HepG2 (cell line): ENCODE results near the gene ZFX. TPM values are rescaled to one million over a fixed set of nuclear protein-coding genes. Genes with fewer than 3 reads are reported as not detected.

Source experiments
- ATAC-seq: fragments of 200-7000 bp; cut with Tn5 transposase; 3 replicates; pipeline ENCODE4 v1.9.1; 2020; ENCODE audit warnings: mild to moderate bottlenecking, moderate library complexity
- BruUV-seq: library from RNA; stranded (reverse); fragments of 400-500 nt; replicated peaks from 2 replicates; lab custom pipeline; 2021; lab: Mats Ljungman, UMichigan
- CTCF ChIA-PET: fragments of 300-600 bp; formaldehyde crosslinking; extraction: SDS; loops from one replicate; lab custom pipeline; 2021; ENCODE audit warnings: low total read pairs, inconsistent platforms, low intra/inter-chr PET ratio; lab: Yijun Ruan, JAX
- POLR2A ChIA-PET: fragments of 350-600 bp; sonication (Branson Sonifier 250); formaldehyde crosslinking; loops from one replicate; lab custom pipeline; 2020; ENCODE audit warnings: antibody characterized with exemption, inconsistent platforms; lab: Yijun Ruan, JAX
- DNase-seq: peaks from one replicate; pipeline ENCODE4 v3.0.0-alpha.2; 2015; ENCODE audit warnings: low spot score
- FAIRE-seq: peaks from 3 replicates; lab custom pipeline; 2011; peaks lifted over from hg19 to GRCh38; lab: Jason Lieb, UNC
- H2AFZ ChIP-seq: one replicate; pipeline ENCODE4 v1.6.1; 2011; ENCODE audit warnings: low read length, inconsistent platforms
- H3K27ac ChIP-seq: fragments of 300-600 bp; 3 replicates; pipeline ENCODE4 v1.8.0; 2011; ENCODE audit warnings: mixed run types, mild to moderate bottlenecking, mixed read lengths, low read length, inconsistent platforms; ENCODE audit not compliant: insufficient read depth; ENCODE audit errors: extremely low read length
- H3K27me3 ChIP-seq, 2 experiments: fragments of 200-600 bp in 1 of 2; 2 replicates in 1 of 2; 3 replicates in 1 of 2; pipeline versions ENCODE4 v1.6.0 to v1.8.0; 2011; ENCODE audit warnings: low read length in 2 of 2, mild to moderate bottlenecking in 2 of 2, moderate library complexity in 2 of 2, inconsistent platforms in 1 of 2; ENCODE audit not compliant: insufficient read depth in 2 of 2, control insufficient read depth in 1 of 2
- H3K36me3 ChIP-seq, 2 experiments: fragments of 200-600 bp in 1 of 2; replicated peaks in 1 of 2; 2 replicates in 1 of 2; 3 replicates in 1 of 2; pipeline versions ENCODE4 v1.5.1 to v1.8.0; 2011; ENCODE audit warnings: low read length in 2 of 2, inconsistent platforms in 1 of 2; ENCODE audit not compliant: insufficient read depth in 2 of 2, control insufficient read depth in 1 of 2
- H3K4me1 ChIP-seq: 2 replicates; pipeline ENCODE4 v1.5.1; 2012; ENCODE audit warnings: low read length, inconsistent platforms; ENCODE audit not compliant: insufficient read depth
- H3K4me2 ChIP-seq: 2 replicates; pipeline ENCODE4 v1.6.0; 2011; ENCODE audit warnings: low read depth, low read length, inconsistent platforms
- H3K4me3 ChIP-seq, 3 experiments: fragments of 200-600 bp in 1 of 3; sonication (generic), shearing (Covaris generic) in 1 of 3; replicated peaks in 1 of 3; 2 replicates each; pipeline ENCODE4 v1.5.1; 2011 to 2016; ENCODE audit warnings: low read length in 3 of 3, inconsistent platforms in 2 of 3, low read depth in 2 of 3, mild to moderate bottlenecking in 2 of 3, control low read depth in 1 of 3, mixed read lengths in 1 of 3; ENCODE audit not compliant: insufficient read depth in 1 of 3
- H3K79me2 ChIP-seq: one replicate; pipeline ENCODE4 v1.6.1; 2011; ENCODE audit warnings: low read length, inconsistent platforms; ENCODE audit not compliant: insufficient read depth
- H3K9ac ChIP-seq: 2 replicates; pipeline ENCODE4 v1.6.0; 2011; ENCODE audit warnings: mild to moderate bottlenecking, low read depth, low read length, inconsistent platforms; ENCODE audit not compliant: insufficient read depth
- H3K9me3 ChIP-seq: 2 replicates; pipeline ENCODE4 v1.5.1; 2012; ENCODE audit warnings: mild to moderate bottlenecking, low read length
- H4K20me1 ChIP-seq: 2 replicates; pipeline ENCODE4 v1.6.0; 2011; ENCODE audit warnings: inconsistent platforms, mild to moderate bottlenecking, low read length, moderate library complexity; ENCODE audit not compliant: insufficient read depth
- EHMT2 ChIP-seq: fragments of 200-600 bp; sonication (generic); IDR thresholded peaks from 2 replicates; pipeline ENCODE4 v1.7.0; 2017; ENCODE audit warnings: antibody characterized with exemption, low read depth, low read length, borderline replicate concordance
- RNF2 ChIP-seq: fragments of 450-650 bp; conservative IDR thresholded peaks from 2 replicates; pipeline ENCODE4 v1.6.1; 2016; ENCODE audit warnings: low read depth
- SNRNP70 ChIP-seq: fragments of 200-400 bp; formaldehyde crosslinking; IDR thresholded peaks from 2 replicates; pipeline ENCODE4 v1.6.1; 2017; ENCODE audit warnings: mild to moderate bottlenecking, low read depth, low read length, moderate library complexity
- SRSF4 ChIP-seq: fragments of 200-400 bp; formaldehyde crosslinking; IDR thresholded peaks from one replicate; pipeline ENCODE4 v1.6.1; 2018; ENCODE audit warnings: mild to moderate bottlenecking, low read depth, low read length, moderate library complexity; ENCODE audit not compliant: poor library complexity, severe bottlenecking
- SUZ12 ChIP-seq: fragments of 150-350 bp; IDR thresholded peaks from 2 replicates; pipeline ENCODE4 v1.6.1; 2014; ENCODE audit warnings: low read depth, low read length
- TGIF2 ChIP-seq: IDR thresholded peaks from 2 replicates; pipeline ENCODE4 v1.6.1; 2016; ENCODE audit warnings: control low read depth, missing compliant biosample characterization
- ZFP90 ChIP-seq: sonication (generic); formaldehyde crosslinking; IDR thresholded peaks from 2 replicates; pipeline ENCODE4 v1.8.0; 2022; ENCODE audit warnings: missing genetic modification reagents, mild to moderate bottlenecking, inconsistent platforms, borderline replicate concordance
- ZNF557 ChIP-seq: sonication (generic); formaldehyde crosslinking; IDR thresholded peaks from 2 replicates; pipeline ENCODE4 v1.4.0; 2020; ENCODE audit warnings: missing genetic modification reagents
- WGBS: methylation state at CpG from one replicate; pipeline ENCODE4 v1.1.6; 2017; ENCODE audit warnings: low lambda C conversion rate; 5-methylcytosine and 5-hydroxymethylcytosine counted together
- in situ Hi-C: cut with HindIII; loops from 2 replicates; pipeline ENCODE4 v1.10.0; 2017; ENCODE audit warnings: low pct_unique_long_range_greater_than_20kb; ENCODE audit not compliant: extremely low pct_ligation_motif_present
- intact Hi-C: fragments of 100-400 bp; cut with micrococcal nuclease; formaldehyde crosslinking; loops from one replicate; pipeline ENCODE4 v1.10.0; 2022; ENCODE audit not compliant: unreplicated experiment
- polyA plus RNA-seq, 8 experiments: library from polyadenylated mRNA; depleted of rRNA in 3 of 8; stranded (reverse) in 7 of 8; unstranded in 1 of 8; fragments of >200 nt; fragmentation: Illumina TruSeq in 4 of 8; extraction: Trizol in 4 of 8; gene quantifications; 2 replicates each; pipeline versions ENCODE4 v1.2.1 to v1.2.3, GENCODE V29; 2011 to 2016; ENCODE audit warnings: low read depth in 4 of 8, missing spikeins in 1 of 8, mixed read lengths in 1 of 8; ENCODE audit not compliant: insufficient read depth in 1 of 8
- total RNA-seq, 5 experiments: library from RNA; depleted of rRNA; stranded (reverse); fragments of >200 nt; fragmentation: Illumina TruSeq; extraction: Trizol; gene quantifications; 2 replicates each; pipeline ENCODE4 v1.2.3, GENCODE V29; 2016; ENCODE audit warnings: low read depth in 1 of 5
- TF ChIP-seq, protein P1 (sequence below): sonication (generic); formaldehyde crosslinking; IDR thresholded peaks from 2 replicates; pipeline ENCODE4 v1.5.1; 2020; ENCODE audit warnings: missing genetic modification reagents, mild to moderate bottlenecking, borderline replicate concordance
- TF ChIP-seq, protein P2 (sequence below): sonication (generic); formaldehyde crosslinking; IDR thresholded peaks from 2 replicates; pipeline ENCODE4 v1.5.1; 2020; ENCODE audit warnings: missing genetic modification reagents, mild to moderate bottlenecking, borderline replicate concordance

Gene ZFX
- total and polyA plus RNA-seq, 2 of the 13 experiments (the other 11 are each of a cell fraction or from before 2014, with no cell fraction given): 13.8 to 37.3 TPM

DNA sequence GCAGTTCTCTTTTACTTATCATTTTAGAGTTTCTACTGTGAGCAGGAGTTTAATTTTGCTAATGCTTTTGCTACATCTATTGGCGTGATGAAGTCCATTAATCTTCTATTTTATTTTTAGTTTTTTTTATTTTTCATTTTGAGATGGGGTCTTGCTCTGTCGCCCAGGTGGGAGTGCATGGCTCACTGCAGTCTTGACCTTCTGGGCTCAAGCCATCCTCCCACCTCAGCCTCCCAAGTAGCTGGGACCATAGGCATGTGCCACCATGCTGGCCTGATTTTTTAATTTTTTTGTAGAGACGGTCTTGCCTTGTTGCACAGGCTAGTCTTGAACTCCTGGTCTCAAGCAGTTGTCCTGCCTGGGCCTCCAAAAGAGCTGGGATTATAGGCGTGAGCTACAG is 9.4 kb downstream of the ZFX start:
- no peak overlapping the region for H3K4me2 ChIP-seq
- no TSS peak for BruUV-seq
- DNase-seq (no peak), FAIRE-seq (no peak), ATAC-seq (no peak)
- ChIA-PET CTCF (no interaction called here), POLR2A (no interaction called here)
- H3K9me3 ChIP-seq: no peaks in the 10 kb centered on the region
- no peak overlapping the region for H2AFZ ChIP-seq
- no peak overlapping the region for H3K4me3 ChIP-seq
- in situ Hi-C loops: no loop called here
- peaks cover 0 to 3% of the 10 kb centered on the region in 2 experiments; a peak in 1 of 5 replicates for H3K36me3 ChIP-seq
- WGBS: 92% methylated on average over 4 of the region's 4 CpGs
- no peak overlapping the region for H3K27ac ChIP-seq
- intact Hi-C loops: no loop called here
- no peaks in the 10 kb centered on the region for H4K20me1 ChIP-seq
- H3K79me2 ChIP-seq: peaks cover 83% of the 10 kb centered on the region
- H3K9ac ChIP-seq: no peak overlapping the region
- no peaks in the 10 kb centered on the region for H3K27me3 ChIP-seq
- H3K4me1 ChIP-seq: no peaks in the 10 kb centered on the region
- TF ChIP-seq ZFP90 (CRISPR knock-in tag) (no peak), SUZ12 (no peak), SNRNP70 (no peak), ZNF557 (CRISPR knock-in tag) (no peak), EHMT2 (no peak), TGIF2 (CRISPR knock-in tag) (no peak), SRSF4 (no peak), RNF2 (no peak)
- TF ChIP-seq, protein P1, sequence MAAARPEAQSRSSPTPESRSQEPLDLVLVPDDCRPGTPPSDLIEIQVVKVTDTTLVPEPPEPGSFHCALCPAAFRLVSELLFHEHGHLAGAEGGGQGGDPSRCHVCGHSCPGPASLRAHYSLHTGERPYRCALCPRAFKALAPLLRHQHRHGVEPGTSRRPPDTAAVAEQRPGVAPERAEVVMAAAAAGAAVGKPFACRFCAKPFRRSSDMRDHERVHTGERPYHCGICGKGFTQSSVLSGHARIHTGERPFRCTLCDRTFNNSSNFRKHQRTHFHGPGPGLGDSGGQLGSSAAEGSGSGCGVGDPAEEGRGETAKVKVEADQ (CRISPR knock-in tag): no peak
- TF ChIP-seq, protein P2, sequence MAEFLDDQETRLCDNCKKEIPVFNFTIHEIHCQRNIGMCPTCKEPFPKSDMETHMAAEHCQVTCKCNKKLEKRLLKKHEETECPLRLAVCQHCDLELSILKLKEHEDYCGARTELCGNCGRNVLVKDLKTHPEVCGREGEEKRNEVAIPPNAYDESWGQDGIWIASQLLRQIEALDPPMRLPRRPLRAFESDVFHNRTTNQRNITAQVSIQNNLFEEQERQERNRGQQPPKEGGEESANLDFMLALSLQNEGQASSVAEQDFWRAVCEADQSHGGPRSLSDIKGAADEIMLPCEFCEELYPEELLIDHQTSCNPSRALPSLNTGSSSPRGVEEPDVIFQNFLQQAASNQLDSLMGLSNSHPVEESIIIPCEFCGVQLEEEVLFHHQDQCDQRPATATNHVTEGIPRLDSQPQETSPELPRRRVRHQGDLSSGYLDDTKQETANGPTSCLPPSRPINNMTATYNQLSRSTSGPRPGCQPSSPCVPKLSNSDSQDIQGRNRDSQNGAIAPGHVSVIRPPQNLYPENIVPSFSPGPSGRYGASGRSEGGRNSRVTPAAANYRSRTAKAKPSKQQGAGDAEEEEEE (CRISPR knock-in tag): no peak
